ENCODE data around the gene ZBTB20.

The ZBTB20 gene

GRCh38 chr3:114361391-114361790 lies 785.7 kb downstream of the ZBTB20 start:
- TF ChIP-seq CTCF (IDR thresholded peaks at IDR 0.05; ENCODE audit: low read depth, low read length): no peak
- H3K4me3 ChIP-seq (ENCODE audit: low read depth, low read length): no peak overlapping the region
- H3K9me3 ChIP-seq: no peaks in the 10 kb centered on the region
- no peaks in the 10 kb centered on the region for H3K36me3 ChIP-seq
- no peaks in the 10 kb centered on the region for H3K4me1 ChIP-seq
- no peak for DNase-seq
- no peaks in the 10 kb centered on the region for H3K27me3 ChIP-seq

- Histone ChIP-seq H3K4me1 (no peaks in the 10 kb centered on the region), H3K4me3 (ENCODE audit: low read depth, low read length) (no peak overlapping the region), H3K9me3 (no peaks in the 10 kb centered on the region), H3K27me3 (no peaks in the 10 kb centered on the region), H3K36me3 (peaks cover 1% of the 10 kb centered on the region; the same call in 1 of the 2 replicates)
- DNase-seq: no peak
- TF ChIP-seq CTCF (IDR thresholded peaks at IDR 0.05; ENCODE audit: low read depth, low read length): no peak
Measured at GRCh38 chr3:114356525-114356924, 790.6 kb downstream of the ZBTB20 start.

- H3K9me3 ChIP-seq: no peaks in the 10 kb centered on the region
- DNase-seq: no peak
- H3K36me3 ChIP-seq: peaks cover 6% of the 10 kb centered on the region
- no peaks in the 10 kb centered on the region for H3K27me3 ChIP-seq
- no peak overlapping the region for H3K4me3 ChIP-seq (ENCODE audit: low read depth, low read length)
- H3K4me1 ChIP-seq: no peaks in the 10 kb centered on the region
- TF ChIP-seq CTCF (IDR thresholded peaks at IDR 0.05; ENCODE audit: low read depth, low read length): no peak
Measured at GRCh38 chr3:114356066-114356465, 791.0 kb downstream of the ZBTB20 start.

GRCh38 chr3:114355653-114356052 lies 791.4 kb downstream of the ZBTB20 start:
- H3K27me3 ChIP-seq: no peaks in the 10 kb centered on the region
- no peak for TF ChIP-seq CTCF (IDR thresholded peaks at IDR 0.05; ENCODE audit: low read depth, low read length)
- no peak for DNase-seq
- no peaks in the 10 kb centered on the region for H3K4me1 ChIP-seq
- no peaks in the 10 kb centered on the region for H3K9me3 ChIP-seq
- no peak overlapping the region for H3K4me3 ChIP-seq (ENCODE audit: low read depth, low read length)
- H3K36me3 ChIP-seq: peaks cover 6% of the 10 kb centered on the region

- no peaks in the 10 kb centered on the region for H3K9me3 ChIP-seq
- DNase-seq: no peak
- H3K27me3 ChIP-seq: no peaks in the 10 kb centered on the region
- no peak for TF ChIP-seq CTCF (IDR thresholded peaks at IDR 0.05; ENCODE audit: low read depth, low read length)
- H3K36me3 ChIP-seq: peaks cover 12% of the 10 kb centered on the region
- no peak overlapping the region for H3K4me3 ChIP-seq (ENCODE audit: low read depth, low read length)
- no peaks in the 10 kb centered on the region for H3K4me1 ChIP-seq
Measured at GRCh38 chr3:114351822-114352145, 795.3 kb downstream of the ZBTB20 start.

GRCh38 chr3:114351123-114351821 lies 795.8 kb downstream of the ZBTB20 start:
- TF ChIP-seq CTCF (IDR thresholded peaks at IDR 0.05; ENCODE audit: low read depth, low read length): no peak
- Histone ChIP-seq H3K9me3 (no peaks in the 10 kb centered on the region), H3K4me3 (ENCODE audit: low read depth, low read length) (no peak overlapping the region), H3K27me3 (no peaks in the 10 kb centered on the region), H3K4me1 (no peaks in the 10 kb centered on the region), H3K36me3 (peaks cover 12% of the 10 kb centered on the region)
- no peak for DNase-seq
